HepG2 (cell line): ENCODE data around the gene TEAD1. TPM values are rescaled to one million over a fixed set of nuclear protein-coding genes. Genes with fewer than 3 reads are reported as not detected.

Source experiments
- ATAC-seq: fragments of 200-7000 bp; cut with Tn5 transposase; 3 replicates; pipeline ENCODE4 v1.9.1; 2020; ENCODE audit warnings: mild to moderate bottlenecking, moderate library complexity
- BruUV-seq: library from RNA; stranded (reverse); fragments of 400-500 nt; replicated peaks from 2 replicates; lab custom pipeline; 2021; lab: Mats Ljungman, UMichigan
- CTCF ChIA-PET: fragments of 300-600 bp; formaldehyde crosslinking; extraction: SDS; loops from one replicate; lab custom pipeline; 2021; ENCODE audit warnings: low total read pairs, inconsistent platforms, low intra/inter-chr PET ratio; lab: Yijun Ruan, JAX
- POLR2A ChIA-PET: fragments of 350-600 bp; sonication (Branson Sonifier 250); formaldehyde crosslinking; loops from one replicate; lab custom pipeline; 2020; ENCODE audit warnings: antibody characterized with exemption, inconsistent platforms; lab: Yijun Ruan, JAX
- DNase-seq: peaks from one replicate; pipeline ENCODE4 v3.0.0-alpha.2; 2015; ENCODE audit warnings: low spot score
- FAIRE-seq: peaks from 3 replicates; lab custom pipeline; 2011; peaks lifted over from hg19 to GRCh38; lab: Jason Lieb, UNC
- H2AFZ ChIP-seq: one replicate; pipeline ENCODE4 v1.6.1; 2011; ENCODE audit warnings: low read length, inconsistent platforms
- H3K27ac ChIP-seq: fragments of 300-600 bp; 3 replicates; pipeline ENCODE4 v1.8.0; 2011; ENCODE audit warnings: mixed run types, mild to moderate bottlenecking, mixed read lengths, low read length, inconsistent platforms; ENCODE audit not compliant: insufficient read depth; ENCODE audit errors: extremely low read length
- H3K27me3 ChIP-seq, 2 experiments: fragments of 200-600 bp in 1 of 2; 2 replicates in 1 of 2; 3 replicates in 1 of 2; pipeline versions ENCODE4 v1.6.0 to v1.8.0; 2011; ENCODE audit warnings: low read length in 2 of 2, mild to moderate bottlenecking in 2 of 2, moderate library complexity in 2 of 2, inconsistent platforms in 1 of 2; ENCODE audit not compliant: insufficient read depth in 2 of 2, control insufficient read depth in 1 of 2
- H3K36me3 ChIP-seq, 2 experiments: fragments of 200-600 bp in 1 of 2; replicated peaks in 1 of 2; 2 replicates in 1 of 2; 3 replicates in 1 of 2; pipeline versions ENCODE4 v1.5.1 to v1.8.0; 2011; ENCODE audit warnings: low read length in 2 of 2, inconsistent platforms in 1 of 2; ENCODE audit not compliant: insufficient read depth in 2 of 2, control insufficient read depth in 1 of 2
- H3K4me1 ChIP-seq: 2 replicates; pipeline ENCODE4 v1.5.1; 2012; ENCODE audit warnings: low read length, inconsistent platforms; ENCODE audit not compliant: insufficient read depth
- H3K4me2 ChIP-seq: 2 replicates; pipeline ENCODE4 v1.6.0; 2011; ENCODE audit warnings: low read depth, low read length, inconsistent platforms
- H3K4me3 ChIP-seq, 3 experiments: fragments of 200-600 bp in 1 of 3; sonication (generic), shearing (Covaris generic) in 1 of 3; replicated peaks in 1 of 3; 2 replicates each; pipeline ENCODE4 v1.5.1; 2011 to 2016; ENCODE audit warnings: low read length in 3 of 3, inconsistent platforms in 2 of 3, low read depth in 2 of 3, mild to moderate bottlenecking in 2 of 3, control low read depth in 1 of 3, mixed read lengths in 1 of 3; ENCODE audit not compliant: insufficient read depth in 1 of 3
- H3K79me2 ChIP-seq: one replicate; pipeline ENCODE4 v1.6.1; 2011; ENCODE audit warnings: low read length, inconsistent platforms; ENCODE audit not compliant: insufficient read depth
- H3K9ac ChIP-seq: 2 replicates; pipeline ENCODE4 v1.6.0; 2011; ENCODE audit warnings: mild to moderate bottlenecking, low read depth, low read length, inconsistent platforms; ENCODE audit not compliant: insufficient read depth
- H3K9me3 ChIP-seq: 2 replicates; pipeline ENCODE4 v1.5.1; 2012; ENCODE audit warnings: mild to moderate bottlenecking, low read length
- H4K20me1 ChIP-seq: 2 replicates; pipeline ENCODE4 v1.6.0; 2011; ENCODE audit warnings: inconsistent platforms, mild to moderate bottlenecking, low read length, moderate library complexity; ENCODE audit not compliant: insufficient read depth
- EP300 ChIP-seq, 3 experiments: sonication (generic) in 1 of 3; formaldehyde crosslinking in 1 of 3; IDR thresholded peaks; 2 replicates each; pipeline versions ENCODE4 v1.5.1 to v1.6.1; 2011 to 2020; ENCODE audit warnings: low read depth in 2 of 3, low read length in 2 of 3, borderline replicate concordance in 1 of 3, improper control_type of control experiment in 1 of 3, mild to moderate bottlenecking in 1 of 3, missing genetic modification reagents in 1 of 3, moderate library complexity in 1 of 3
- KAT8 ChIP-seq: IDR thresholded peaks from 2 replicates; pipeline ENCODE4 v1.6.1; 2016; ENCODE audit warnings: missing genetic modification reagents, missing compliant biosample characterization
- NR2F6 ChIP-seq, 2 experiments: IDR thresholded peaks; 2 replicates each; pipeline ENCODE4 v1.6.1; 2016; ENCODE audit warnings: antibody characterized with exemption in 1 of 2, mild to moderate bottlenecking in 1 of 2
- ZFP82 ChIP-seq: sonication (generic); formaldehyde crosslinking; IDR thresholded peaks from 2 replicates; pipeline ENCODE4 v1.5.1; 2020; ENCODE audit warnings: mild to moderate bottlenecking, missing genetic modification reagents, borderline replicate concordance
- ZNF720 ChIP-seq: sonication (generic); formaldehyde crosslinking; IDR thresholded peaks from 2 replicates; pipeline ENCODE4 v1.4.0; 2020; ENCODE audit warnings: missing genetic modification reagents
- ZNF83 ChIP-seq: sonication (generic); formaldehyde crosslinking; IDR thresholded peaks from 2 replicates; pipeline ENCODE4 v1.4.0; 2020; ENCODE audit warnings: missing genetic modification reagents, mild to moderate bottlenecking, borderline replicate concordance
- WGBS: methylation state at CpG from one replicate; pipeline ENCODE4 v1.1.6; 2017; ENCODE audit warnings: low lambda C conversion rate; 5-methylcytosine and 5-hydroxymethylcytosine counted together
- in situ Hi-C: cut with HindIII; loops from 2 replicates; pipeline ENCODE4 v1.10.0; 2017; ENCODE audit warnings: low pct_unique_long_range_greater_than_20kb; ENCODE audit not compliant: extremely low pct_ligation_motif_present
- intact Hi-C: fragments of 100-400 bp; cut with micrococcal nuclease; formaldehyde crosslinking; loops from one replicate; pipeline ENCODE4 v1.10.0; 2022; ENCODE audit not compliant: unreplicated experiment
- polyA plus RNA-seq, 8 experiments: library from polyadenylated mRNA; depleted of rRNA in 3 of 8; stranded (reverse) in 7 of 8; unstranded in 1 of 8; fragments of >200 nt; fragmentation: Illumina TruSeq in 4 of 8; extraction: Trizol in 4 of 8; gene quantifications; 2 replicates each; pipeline versions ENCODE4 v1.2.1 to v1.2.3, GENCODE V29; 2011 to 2016; ENCODE audit warnings: low read depth in 4 of 8, missing spikeins in 1 of 8, mixed read lengths in 1 of 8; ENCODE audit not compliant: insufficient read depth in 1 of 8
- total RNA-seq, 5 experiments: library from RNA; depleted of rRNA; stranded (reverse); fragments of >200 nt; fragmentation: Illumina TruSeq; extraction: Trizol; gene quantifications; 2 replicates each; pipeline ENCODE4 v1.2.3, GENCODE V29; 2016; ENCODE audit warnings: low read depth in 1 of 5
- TF ChIP-seq, protein P1 (sequence below): sonication (generic); formaldehyde crosslinking; IDR thresholded peaks from 2 replicates; pipeline ENCODE4 v1.4.0; 2020; ENCODE audit warnings: missing genetic modification reagents
- TF ChIP-seq, protein P2 (sequence below): IDR thresholded peaks from 2 replicates; pipeline ENCODE4 v1.6.1; 2012; ENCODE audit warnings: low read length, improper control_type of control experiment

TEAD1 gene
- total and polyA plus RNA-seq, 2 of the 13 experiments (the other 11 are each of a cell fraction or from before 2014, with no cell fraction given) = 20.1 to 30.5 TPM

DNA sequence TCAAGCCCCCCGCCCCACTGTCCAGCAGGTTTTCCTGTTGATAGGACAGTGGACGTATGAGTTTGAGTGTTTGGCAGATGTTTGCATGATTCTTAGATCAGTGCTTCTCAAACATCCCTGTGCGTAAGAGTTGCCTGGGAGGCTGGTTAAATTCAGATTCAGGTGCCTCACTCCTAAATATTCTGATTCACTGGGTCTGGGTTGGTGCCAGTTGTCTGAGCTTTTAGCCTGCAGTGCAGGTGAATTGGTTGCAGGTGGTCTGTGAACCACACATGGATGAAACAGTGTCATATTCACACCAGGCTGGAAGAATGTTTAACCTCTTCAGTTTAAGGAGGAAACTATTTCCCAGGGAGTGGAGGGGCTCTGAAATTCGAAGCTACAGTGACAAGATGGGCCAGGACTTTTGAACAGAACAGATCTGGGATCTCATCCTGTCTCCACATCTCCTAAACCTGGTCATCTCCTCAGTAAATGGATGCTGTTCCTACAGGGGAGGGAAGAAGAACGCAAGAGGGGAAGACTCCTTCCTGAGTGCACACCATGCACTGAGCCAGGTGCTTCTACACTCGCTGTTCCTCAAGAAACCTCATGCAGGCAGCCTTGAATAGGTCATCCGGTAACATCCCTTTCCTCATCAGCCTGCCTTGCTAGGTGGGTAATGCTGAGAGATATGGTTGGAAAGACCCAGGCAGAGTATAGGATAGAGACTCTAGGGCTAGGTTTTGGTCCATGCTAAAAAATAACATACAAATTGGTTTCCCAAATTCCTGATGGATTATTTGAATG lies 47.8 kb downstream of the TEAD1 start:
- H3K27me3 ChIP-seq = no peaks in the 10 kb centered on the region
- 91% methylated on average over 7 of the region's 7 CpGs for WGBS
- no peak for FAIRE-seq
- BruUV-seq = no TSS peak
- DNase-seq = no peak
- POLR2A ChIA-PET = no interaction called here
- H3K36me3 ChIP-seq = peaks cover 0 to 2% of the 10 kb centered on the region in 2 experiments; a peak in 2 of 5 replicates
- peaks cover 33% of the 10 kb centered on the region for H3K79me2 ChIP-seq
- no peaks in the 10 kb centered on the region for H3K9me3 ChIP-seq
- no peak for ATAC-seq
- peaks cover 60% of the 10 kb centered on the region for H3K4me1 ChIP-seq
- CTCF ChIA-PET = no interaction called here
- TF ChIP-seq ZNF83 (CRISPR knock-in tag) = no peak
- no peak for TF ChIP-seq ZFP82 (CRISPR knock-in tag)
- no peak for TF ChIP-seq KAT8 (CRISPR knock-in tag)
- TF ChIP-seq ZNF720 (CRISPR knock-in tag) = no peak
- H3K4me3 ChIP-seq = no peak overlapping the region
- intact Hi-C loops (no loop called here), in situ Hi-C loops (no loop called here)
- no peak overlapping the region for H3K4me2 ChIP-seq
- H4K20me1 ChIP-seq = no peaks in the 10 kb centered on the region; the same call in 1 of the 2 replicates
- H3K27ac ChIP-seq = no peak overlapping the region
- H3K9ac ChIP-seq = no peak overlapping the region
- no peak overlapping the region for H2AFZ ChIP-seq

GRCh38 chr11:12723421-12724300 lies 49.4 kb downstream of the TEAD1 start:
- DNase-seq (peak; percentile 73), ATAC-seq (peak; percentile 89), FAIRE-seq (no peak)
- WGBS = 79% methylated on average over 13 of the region's 13 CpGs
- in situ Hi-C loops (no loop called here), intact Hi-C loops (no loop called here)
- no peaks in the 10 kb centered on the region for H3K9me3 ChIP-seq
- H3K27ac ChIP-seq = peak overlapping the region; percentile 37
- H3K9ac ChIP-seq = no peak overlapping the region
- H3K4me3 ChIP-seq = peak overlapping the region in 2 of 3 experiments; percentile 3 to 23; a peak in 2 of 6 replicates
- H2AFZ ChIP-seq = no peak overlapping the region
- peaks cover 0 to 2% of the 10 kb centered on the region in 2 experiments; a peak in 2 of 5 replicates for H3K36me3 ChIP-seq
- H4K20me1 ChIP-seq = no peaks in the 10 kb centered on the region; the same call in 1 of the 2 replicates
- H3K79me2 ChIP-seq = peaks cover 33% of the 10 kb centered on the region
- peaks cover 60% of the 10 kb centered on the region for H3K4me1 ChIP-seq
- BruUV-seq = no TSS peak
- H3K4me2 ChIP-seq = peak overlapping the region; percentile 31
- CTCF ChIA-PET = no interaction called here
- POLR2A ChIA-PET = no interaction called here
- H3K27me3 ChIP-seq = no peaks in the 10 kb centered on the region
- TF ChIP-seq, protein P1, sequence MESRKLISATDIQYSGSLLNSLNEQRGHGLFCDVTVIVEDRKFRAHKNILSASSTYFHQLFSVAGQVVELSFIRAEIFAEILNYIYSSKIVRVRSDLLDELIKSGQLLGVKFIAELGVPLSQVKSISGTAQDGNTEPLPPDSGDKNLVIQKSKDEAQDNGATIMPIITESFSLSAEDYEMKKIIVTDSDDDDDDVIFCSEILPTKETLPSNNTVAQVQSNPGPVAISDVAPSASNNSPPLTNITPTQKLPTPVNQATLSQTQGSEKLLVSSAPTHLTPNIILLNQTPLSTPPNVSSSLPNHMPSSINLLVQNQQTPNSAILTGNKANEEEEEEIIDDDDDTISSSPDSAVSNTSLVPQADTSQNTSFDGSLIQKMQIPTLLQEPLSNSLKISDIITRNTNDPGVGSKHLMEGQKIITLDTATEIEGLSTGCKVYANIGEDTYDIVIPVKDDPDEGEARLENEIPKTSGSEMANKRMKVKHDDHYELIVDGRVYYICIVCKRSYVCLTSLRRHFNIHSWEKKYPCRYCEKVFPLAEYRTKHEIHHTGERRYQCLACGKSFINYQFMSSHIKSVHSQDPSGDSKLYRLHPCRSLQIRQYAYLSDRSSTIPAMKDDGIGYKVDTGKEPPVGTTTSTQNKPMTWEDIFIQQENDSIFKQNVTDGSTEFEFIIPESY (CRISPR knock-in tag) = 0 out of 2 replicates have a peak, but pooled peaks have one; percentile 31
- TF ChIP-seq EP300 (IDR thresholded peaks at IDR 0.05; ENCODE audit: low read depth in 2 of 2, low read length in 2 of 2) (peak in 1 of 2 experiments; percentile 7; a peak in 1 of 4 replicates), EP300 (CRISPR knock-in tag; IDR thresholded peaks at IDR 0.05; ENCODE audit: borderline replicate concordance) (no peak; the same call in 1 of the 2 replicates), NR2F6 (IDR thresholded peaks at IDR 0.05) (no peak), NR2F6 (CRISPR knock-in tag; IDR thresholded peaks at IDR 0.05) (peak; percentile 12; the same call in 1 of the 2 replicates)
- TF ChIP-seq, protein P2, sequence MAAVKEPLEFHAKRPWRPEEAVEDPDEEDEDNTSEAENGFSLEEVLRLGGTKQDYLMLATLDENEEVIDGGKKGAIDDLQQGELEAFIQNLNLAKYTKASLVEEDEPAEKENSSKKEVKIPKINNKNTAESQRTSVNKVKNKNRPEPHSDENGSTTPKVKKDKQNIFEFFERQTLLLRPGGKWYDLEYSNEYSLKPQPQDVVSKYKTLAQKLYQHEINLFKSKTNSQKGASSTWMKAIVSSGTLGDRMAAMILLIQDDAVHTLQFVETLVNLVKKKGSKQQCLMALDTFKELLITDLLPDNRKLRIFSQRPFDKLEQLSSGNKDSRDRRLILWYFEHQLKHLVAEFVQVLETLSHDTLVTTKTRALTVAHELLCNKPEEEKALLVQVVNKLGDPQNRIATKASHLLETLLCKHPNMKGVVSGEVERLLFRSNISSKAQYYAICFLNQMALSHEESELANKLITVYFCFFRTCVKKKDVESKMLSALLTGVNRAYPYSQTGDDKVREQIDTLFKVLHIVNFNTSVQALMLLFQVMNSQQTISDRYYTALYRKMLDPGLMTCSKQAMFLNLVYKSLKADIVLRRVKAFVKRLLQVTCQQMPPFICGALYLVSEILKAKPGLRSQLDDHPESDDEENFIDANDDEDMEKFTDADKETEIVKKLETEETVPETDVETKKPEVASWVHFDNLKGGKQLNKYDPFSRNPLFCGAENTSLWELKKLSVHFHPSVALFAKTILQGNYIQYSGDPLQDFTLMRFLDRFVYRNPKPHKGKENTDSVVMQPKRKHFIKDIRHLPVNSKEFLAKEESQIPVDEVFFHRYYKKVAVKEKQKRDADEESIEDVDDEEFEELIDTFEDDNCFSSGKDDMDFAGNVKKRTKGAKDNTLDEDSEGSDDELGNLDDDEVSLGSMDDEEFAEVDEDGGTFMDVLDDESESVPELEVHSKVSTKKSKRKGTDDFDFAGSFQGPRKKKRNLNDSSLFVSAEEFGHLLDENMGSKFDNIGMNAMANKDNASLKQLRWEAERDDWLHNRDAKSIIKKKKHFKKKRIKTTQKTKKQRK = no peak
